Activated CD8-positive, alpha-beta T cell treated with anti-CD3 and anti-CD28 coated beads, Interleukin-2, amount 10 ng/mL, durations not matched to agents 7 days and 5 days (primary cell): ENCODE results near the gene ACBD6. TPM values are rescaled to one million over a fixed set of nuclear protein-coding genes. Genes with fewer than 3 reads are reported as not detected.

Source experiments
- ATAC-seq: fragments of 150-1000 bp; cut with Tn5 transposase; one replicate; pipeline ENCODE4 v1.10.0; 2021; ENCODE audit warnings: moderate library complexity
- CTCF ChIA-PET: fragments of 350-600 bp; sonication (Branson Sonifier 250); formaldehyde crosslinking; loops from one replicate; lab custom pipeline; 2021; ENCODE audit warnings: antibody characterized with exemption; lab: Charles Lee
- POLR2A ChIA-PET: fragments of 350-600 bp; sonication (Branson Sonifier 250); formaldehyde crosslinking; loops from one replicate; lab custom pipeline; 2021; ENCODE audit warnings: antibody characterized with exemption; lab: Charles Lee
- DNase-seq: peaks from one replicate; pipeline ENCODE4 v3.0.0-alpha.2; 2020
- H3K27ac Mint-ChIP-seq: one replicate; pipeline ENCODE4 v1.8.0; 2021; ENCODE audit warnings: mild to moderate bottlenecking, mixed read lengths
- H3K27me3 Mint-ChIP-seq: one replicate; pipeline ENCODE4 v1.8.0; 2021; ENCODE audit warnings: low read depth, mixed read lengths
- H3K36me3 Mint-ChIP-seq: one replicate; pipeline ENCODE4 v1.8.0; 2021; ENCODE audit warnings: low read depth, mixed read lengths
- H3K4me1 Mint-ChIP-seq: one replicate; pipeline ENCODE4 v1.8.0; 2021; ENCODE audit warnings: low read depth, mixed read lengths
- H3K4me3 Mint-ChIP-seq: one replicate; pipeline ENCODE4 v1.8.0; 2021; ENCODE audit warnings: mild to moderate bottlenecking, mixed read lengths
- H3K9me3 Mint-ChIP-seq: one replicate; pipeline ENCODE4 v1.8.0; 2022; ENCODE audit warnings: mixed read lengths; ENCODE audit not compliant: insufficient read depth
- total RNA-seq, 2 experiments: library from RNA; stranded (reverse); gene quantifications; one replicate each; pipeline ENCODE4 v1.2.3, GENCODE V29; 2021

Gene ACBD6
- total RNA-seq, 2 experiments from 2014 or later = 35.7 to 37.7 TPM

DNA sequence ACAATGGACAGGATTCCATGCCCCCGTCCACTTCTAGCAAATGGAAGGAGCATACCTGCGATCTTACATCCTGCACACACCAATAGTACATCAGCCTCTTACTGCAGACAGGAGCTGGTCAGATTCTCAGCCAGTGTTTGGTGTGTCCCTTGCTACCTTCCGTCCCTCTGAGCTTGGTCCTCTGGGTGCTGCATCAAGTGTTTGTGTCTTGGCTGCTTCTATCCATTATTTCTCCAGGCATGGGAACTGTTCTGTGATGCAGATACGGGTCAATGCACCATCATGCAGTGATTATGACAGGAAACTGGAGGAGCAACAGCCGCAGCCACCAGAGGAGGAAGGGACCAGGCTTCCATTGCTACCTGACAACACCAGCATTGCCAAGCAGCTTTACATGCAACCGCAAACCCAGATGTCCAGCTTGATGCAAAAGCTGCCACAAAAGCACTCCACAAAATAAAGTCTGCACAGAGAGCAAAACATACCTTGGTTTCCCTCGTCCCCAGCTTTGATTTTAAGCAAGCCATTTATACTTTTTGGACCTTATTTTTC is 34.5 kb upstream of the ACBD6 start:
- ATAC-seq (no peak), DNase-seq (no peak)
- no peak overlapping the region for H3K27ac Mint-ChIP-seq
- peaks cover 3% of the 10 kb centered on the region for H3K4me1 Mint-ChIP-seq
- peaks cover 18% of the 10 kb centered on the region for H3K27me3 Mint-ChIP-seq
- ChIA-PET CTCF (interaction anchor here (0.7 to 8.0 kb wide), 3 partner anchors 14 to 326 kb away, joined by 3 to 80 read pairs (median 3); no protein-coding TSS in a partner anchor), POLR2A (interaction anchor here (0.6 kb wide), 1 partner anchor 57 kb away, joined by 4 read pairs; no protein-coding TSS in a partner anchor)
- no peaks in the 10 kb centered on the region for H3K36me3 Mint-ChIP-seq
- H3K9me3 Mint-ChIP-seq = no peaks in the 10 kb centered on the region
- H3K4me3 Mint-ChIP-seq = no peak overlapping the region

- no peaks in the 10 kb centered on the region for H3K9me3 Mint-ChIP-seq
- no peaks in the 10 kb centered on the region for H3K36me3 Mint-ChIP-seq
- H3K4me3 Mint-ChIP-seq = no peak overlapping the region
- H3K27me3 Mint-ChIP-seq = peaks cover 15% of the 10 kb centered on the region
- no peak for ATAC-seq
- H3K27ac Mint-ChIP-seq = no peak overlapping the region
- DNase-seq = no peak
- CTCF ChIA-PET = interaction anchor here (0.8 to 8.0 kb wide), 3 partner anchors 50 to 327 kb away, joined by 3 to 80 read pairs (median 3); no protein-coding TSS in a partner anchor
- POLR2A ChIA-PET = no interaction called here
- peaks cover 3% of the 10 kb centered on the region for H3K4me1 Mint-ChIP-seq
These were observed 33.1 kb upstream of the ACBD6 start for GRCh38 chr1:180535418-180535999.

- ChIA-PET POLR2A (no interaction called here), CTCF (interaction anchor here (0.7 to 8.0 kb wide), 6 partner anchors 9 to 391 kb away, joined by 3 to 80 read pairs (median 3); no protein-coding TSS in a partner anchor)
- Mint-ChIP-seq H3K27me3 (peaks cover 15% of the 10 kb centered on the region), H3K4me3 (no peak overlapping the region), H3K36me3 (no peaks in the 10 kb centered on the region), H3K4me1 (peaks cover 3% of the 10 kb centered on the region), H3K9me3 (no peaks in the 10 kb centered on the region), H3K27ac (no peak overlapping the region)
- ATAC-seq (no peak), DNase-seq (no peak)
These were observed 31.8 kb upstream of the ACBD6 start for GRCh38 chr1:180534214-180534613.

DNA sequence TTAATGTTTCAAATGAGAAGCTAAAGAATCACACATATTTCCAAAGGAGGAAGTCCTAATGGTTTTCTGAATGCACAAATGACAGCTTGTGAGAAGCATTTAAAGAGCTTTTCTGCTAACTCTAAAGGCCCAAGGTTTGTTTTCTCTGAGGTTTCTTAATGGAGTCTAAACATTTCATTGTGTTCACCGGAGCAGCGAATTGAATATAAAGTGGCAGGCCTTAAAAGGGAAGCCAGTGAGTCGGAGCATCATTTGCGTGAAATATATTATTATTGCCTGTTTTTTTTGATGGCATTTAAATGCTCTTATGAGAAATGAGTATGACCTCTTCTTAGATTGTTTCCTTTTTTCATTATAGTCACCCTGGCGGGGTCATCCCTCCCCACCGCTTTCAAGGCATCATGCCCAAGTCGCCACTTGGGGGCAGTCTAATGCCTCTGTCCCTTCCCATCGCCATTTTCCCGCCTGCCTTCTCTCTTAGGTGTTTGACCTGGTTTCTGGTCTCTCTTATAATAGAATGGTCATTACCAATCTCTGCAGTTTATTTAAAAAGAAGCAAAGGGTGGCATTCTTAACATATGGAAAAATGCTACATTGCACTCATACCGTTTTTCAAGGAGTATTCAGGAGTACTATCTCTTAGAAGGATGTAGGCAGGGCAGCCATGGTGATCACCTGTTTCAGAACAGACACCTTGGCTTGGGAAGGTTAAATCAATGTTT is 31.1 kb upstream of the ACBD6 start:
- Mint-ChIP-seq H3K36me3 (no peaks in the 10 kb centered on the region), H3K4me1 (peaks cover 3% of the 10 kb centered on the region), H3K27ac (no peak overlapping the region), H3K4me3 (no peak overlapping the region), H3K9me3 (no peaks in the 10 kb centered on the region), H3K27me3 (peaks cover 10% of the 10 kb centered on the region)
- POLR2A ChIA-PET = interaction anchor here (0.7 kb wide), 1 partner anchor 212 kb away, joined by 4 read pairs; no protein-coding TSS in a partner anchor
- DNase-seq (peak; percentile 74), ATAC-seq (peak; percentile 81)
- CTCF ChIA-PET = interaction anchor here (0.6 to 8.0 kb wide), 11 partner anchors 8 to 392 kb away, joined by 3 to 80 read pairs (median 3); partner anchors contain the start of gene XPR1

DNA sequence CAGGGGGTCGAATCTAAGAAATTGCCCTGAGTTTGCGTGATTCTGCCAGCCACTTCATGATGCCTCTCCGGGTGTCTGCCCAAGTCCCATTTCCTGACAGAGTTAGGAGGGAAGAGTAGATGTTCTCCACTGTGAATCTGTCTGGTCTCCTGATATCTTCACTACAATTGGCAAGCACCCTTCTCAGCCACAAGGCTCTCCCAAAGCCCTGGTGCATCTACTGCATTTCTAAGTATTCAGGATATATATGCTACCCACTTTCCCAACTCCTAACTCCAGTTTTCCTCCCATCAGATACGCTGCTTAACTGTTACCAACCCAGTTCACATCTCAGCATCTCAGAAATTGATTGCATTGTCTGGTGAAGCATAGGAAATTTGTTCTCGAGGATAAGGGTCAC is 30.5 kb upstream of the ACBD6 start:
- Mint-ChIP-seq H3K27ac (no peak overlapping the region), H3K27me3 (peaks cover 7% of the 10 kb centered on the region), H3K9me3 (no peaks in the 10 kb centered on the region), H3K4me1 (peaks cover 3% of the 10 kb centered on the region), H3K36me3 (no peaks in the 10 kb centered on the region), H3K4me3 (no peak overlapping the region)
- ATAC-seq (no peak), DNase-seq (no peak)
- ChIA-PET POLR2A (interaction anchor here (0.7 kb wide), 1 partner anchor 211 kb away, joined by 4 read pairs; no protein-coding TSS in a partner anchor), CTCF (interaction anchor here (0.6 to 8.0 kb wide), 9 partner anchors 8 to 366 kb away, joined by 3 to 80 read pairs (median 3); partner anchors contain the start of gene XPR1)

DNA sequence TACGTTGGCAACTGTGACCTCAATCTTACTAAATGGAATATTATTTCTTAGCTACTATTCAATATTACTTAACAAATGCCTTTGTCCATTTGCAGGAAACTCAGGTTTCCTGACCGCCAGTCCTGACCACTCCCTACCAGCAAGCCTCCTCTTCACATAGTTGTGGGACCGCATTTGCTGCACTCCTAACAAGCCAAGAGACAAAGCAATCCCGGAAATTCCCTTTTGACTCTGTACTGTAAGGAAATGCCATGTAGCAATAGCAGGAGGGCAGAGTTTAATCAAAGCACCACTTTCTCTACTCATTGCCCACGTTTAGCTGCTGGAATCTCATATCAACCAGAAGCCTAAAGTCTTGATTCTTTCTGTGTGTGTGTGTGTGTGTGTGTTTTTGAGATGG is 28.1 kb upstream of the ACBD6 start:
- H3K27ac Mint-ChIP-seq = no peak overlapping the region
- ChIA-PET CTCF (interaction anchor here (1.0 to 5.3 kb wide), 3 partner anchors 9 to 332 kb away, joined by 4 to 29 read pairs (median 17); no protein-coding TSS in a partner anchor), POLR2A (interaction anchor here (0.6 kb wide), 1 partner anchor 55 kb away, joined by 3 read pairs; no protein-coding TSS in a partner anchor)
- H3K9me3 Mint-ChIP-seq = no peaks in the 10 kb centered on the region
- H3K4me1 Mint-ChIP-seq = peaks cover 5% of the 10 kb centered on the region
- no peak for DNase-seq
- H3K4me3 Mint-ChIP-seq = no peak overlapping the region
- H3K27me3 Mint-ChIP-seq = peaks cover 2% of the 10 kb centered on the region
- no peaks in the 10 kb centered on the region for H3K36me3 Mint-ChIP-seq
- no peak for ATAC-seq

GRCh38 chr1:180528868-180529470 is 26.6 kb upstream of the ACBD6 start:
- ChIA-PET POLR2A (no interaction called here), CTCF (interaction anchor here (1.5 to 5.3 kb wide), 3 partner anchors 12 to 335 kb away, joined by 6 to 29 read pairs (median 17); no protein-coding TSS in a partner anchor)
- Mint-ChIP-seq H3K36me3 (no peaks in the 10 kb centered on the region), H3K4me1 (peaks cover 5% of the 10 kb centered on the region), H3K27me3 (no peaks in the 10 kb centered on the region), H3K9me3 (no peaks in the 10 kb centered on the region), H3K27ac (no peak overlapping the region), H3K4me3 (no peak overlapping the region)
- DNase-seq (no peak), ATAC-seq (no peak)

DNA sequence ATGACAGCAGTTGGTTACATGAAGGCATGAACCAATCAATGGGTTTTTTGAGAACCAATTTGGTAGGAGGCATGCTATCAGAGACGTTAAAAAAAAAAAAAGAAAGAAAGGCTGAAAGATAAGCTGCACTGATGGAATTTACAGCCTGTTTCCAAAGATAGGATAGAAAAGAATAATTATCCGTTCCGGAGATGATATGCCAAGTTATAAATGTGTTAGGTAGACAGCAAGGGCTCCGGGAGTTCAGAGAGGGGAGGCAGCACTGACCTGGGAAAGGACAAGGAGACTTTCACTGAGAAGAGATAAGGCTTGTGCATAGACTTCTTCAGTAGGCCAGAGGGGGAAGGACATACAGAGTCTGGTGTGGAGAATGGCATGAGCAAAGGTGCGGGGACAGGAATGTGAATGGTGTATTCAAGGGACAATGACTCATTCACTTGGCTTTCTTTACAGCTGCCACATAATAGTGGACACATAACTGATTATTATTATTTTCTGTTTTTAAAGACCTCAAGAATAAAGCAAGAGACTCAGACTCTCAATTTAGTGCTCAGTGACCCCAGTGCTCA is 24.8 kb upstream of the ACBD6 start:
- Mint-ChIP-seq H3K27ac (no peak overlapping the region), H3K4me1 (peaks cover 2% of the 10 kb centered on the region), H3K9me3 (no peaks in the 10 kb centered on the region), H3K27me3 (peaks cover 2% of the 10 kb centered on the region), H3K4me3 (no peak overlapping the region), H3K36me3 (no peaks in the 10 kb centered on the region)
- ATAC-seq (no peak), DNase-seq (no peak)
- CTCF ChIA-PET = interaction anchor here (3.8 to 5.3 kb wide), 2 partner anchors 10 to 335 kb away, joined by 17 to 29 read pairs; no protein-coding TSS in a partner anchor
- POLR2A ChIA-PET = no interaction called here

DNA sequence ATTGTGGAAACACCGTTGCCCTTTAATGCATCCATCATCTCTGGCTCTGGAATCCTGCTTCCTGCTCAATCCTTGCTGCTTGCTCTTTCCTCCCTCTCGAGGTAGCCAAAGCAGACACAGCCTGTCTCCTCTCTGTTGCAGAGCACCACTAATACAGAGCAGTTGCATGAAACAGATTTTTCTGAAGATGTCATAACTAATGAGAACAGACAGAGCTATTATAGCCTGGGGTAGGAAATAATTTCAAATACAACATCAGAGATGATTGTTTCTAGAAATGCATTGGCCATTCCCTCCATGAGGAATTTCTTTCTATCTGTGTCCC is 23.3 kb upstream of the ACBD6 start:
- Mint-ChIP-seq H3K4me1 (peaks cover 2% of the 10 kb centered on the region), H3K27me3 (peaks cover 2% of the 10 kb centered on the region), H3K27ac (no peak overlapping the region), H3K36me3 (no peaks in the 10 kb centered on the region), H3K9me3 (no peaks in the 10 kb centered on the region), H3K4me3 (no peak overlapping the region)
- DNase-seq = no peak
- ATAC-seq = no peak
- ChIA-PET CTCF (interaction anchor here (0.7 to 2.3 kb wide), 4 partner anchors 7 to 335 kb away, joined by 3 to 22 read pairs (median 3); no protein-coding TSS in a partner anchor), POLR2A (no interaction called here)

DNA sequence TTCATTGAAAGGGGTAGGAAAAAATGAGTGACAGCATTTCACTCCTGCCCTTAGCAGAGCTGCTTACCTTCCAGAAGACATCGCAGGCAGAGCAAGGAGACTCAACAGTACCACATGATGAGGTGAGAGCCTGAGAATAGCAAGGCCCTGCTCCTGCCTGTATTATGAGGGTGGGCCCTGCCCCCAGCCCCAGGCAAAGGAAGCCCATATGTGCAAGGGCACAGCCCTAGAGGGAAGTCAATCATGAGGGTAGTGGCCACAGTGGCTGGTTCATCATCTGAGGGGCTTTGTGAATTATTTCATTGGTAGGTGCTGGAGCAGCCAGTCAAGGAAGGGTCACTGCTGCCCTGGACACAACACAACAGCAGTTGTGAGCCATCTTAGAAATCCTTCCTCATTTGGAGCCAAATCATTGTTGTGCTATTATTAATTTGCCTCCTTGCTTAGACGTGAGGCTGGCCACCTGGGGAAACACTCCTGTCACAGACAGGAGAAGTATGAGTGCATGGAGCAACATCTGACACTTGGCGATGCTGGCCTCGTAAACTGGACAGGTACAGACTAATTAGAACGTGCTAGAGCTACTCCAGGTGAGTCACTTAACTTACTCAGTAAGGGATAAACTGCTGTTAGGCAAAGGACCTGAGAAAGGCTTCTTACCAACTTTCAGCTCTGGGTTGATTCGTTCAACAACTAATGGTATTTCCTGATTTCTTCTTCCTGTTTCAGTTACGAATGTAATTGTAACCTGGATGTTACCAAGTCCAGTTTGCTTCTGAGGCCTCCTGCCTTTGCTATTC is 22.7 kb upstream of the ACBD6 start:
- no peaks in the 10 kb centered on the region for H3K9me3 Mint-ChIP-seq
- H3K4me3 Mint-ChIP-seq = no peak overlapping the region
- DNase-seq (no peak), ATAC-seq (no peak)
- ChIA-PET POLR2A (no interaction called here), CTCF (interaction anchor here (0.9 to 2.3 kb wide), 4 partner anchors 8 to 42 kb away, joined by 3 to 22 read pairs (median 3); no protein-coding TSS in a partner anchor)
- no peak overlapping the region for H3K27ac Mint-ChIP-seq
- no peaks in the 10 kb centered on the region for H3K36me3 Mint-ChIP-seq
- H3K4me1 Mint-ChIP-seq = peaks cover 2% of the 10 kb centered on the region
- H3K27me3 Mint-ChIP-seq = peaks cover 2% of the 10 kb centered on the region
